Stimulated activated CD4-positive, alpha-beta T cell treated with anti-CD3 and anti-CD28 coated beads, Interleukin-4, amount 100 ng/mL, for 1 hour (primary cell): ENCODE results near the gene SKI.

Source experiments
- DNase-seq: peaks from one replicate; pipeline ENCODE4 v3.0.0-alpha.2; 2020

The SKI gene

GRCh38 chr1:2228157-2228594, at the start of gene SKI:
Gene SKI, plus strand, starts transcription at chr1:2228319. Its CDS starts 448 bp downstream, at chr1:2228767.
- DNase-seq = no peak

GRCh38 chr1:2178875-2179274, 49.2 kb upstream of the SKI start:
- no peak for DNase-seq

GRCh38 chr1:2179283-2180013, 48.7 kb upstream of the SKI start:
- DNase-seq = no peak

- no peak for DNase-seq
These were observed 47.5 kb upstream of the SKI start for GRCh38 chr1:2180297-2181245.

- DNase-seq = no peak
These were observed 46.8 kb upstream of the SKI start for GRCh38 chr1:2181271-2181670.

- DNase-seq = no peak
These were observed 46.4 kb upstream of the SKI start for GRCh38 chr1:2181752-2182151.

- DNase-seq = no peak
These were observed 45.7 kb upstream of the SKI start for GRCh38 chr1:2182376-2182775.

- DNase-seq = no peak
These were observed 44.2 kb upstream of the SKI start for GRCh38 chr1:2183937-2184334.

GRCh38 chr1:2184531-2184930, 43.6 kb upstream of the SKI start:
- DNase-seq = no peak

GRCh38 chr1:2184934-2185333, 43.2 kb upstream of the SKI start:
- DNase-seq = no peak

- DNase-seq = no peak
These were observed 42.0 kb upstream of the SKI start for GRCh38 chr1:2185880-2186855.

- no peak for DNase-seq
These were observed 41.2 kb upstream of the SKI start for GRCh38 chr1:2186901-2187300.

- no peak for DNase-seq
These were observed 40.5 kb upstream of the SKI start for GRCh38 chr1:2187619-2188018.

- DNase-seq = no peak
These were observed 39.8 kb upstream of the SKI start for GRCh38 chr1:2188336-2188735.

GRCh38 chr1:2189459-2190425, 38.4 kb upstream of the SKI start:
- DNase-seq = peak; percentile 89

GRCh38 chr1:2190491-2190976, 37.6 kb upstream of the SKI start:
- DNase-seq = no peak

- DNase-seq = no peak
These were observed 35.8 kb upstream of the SKI start for GRCh38 chr1:2192031-2192995.

- DNase-seq = no peak
These were observed 34.4 kb upstream of the SKI start for GRCh38 chr1:2193514-2194281.

GRCh38 chr1:2194319-2194897, 33.7 kb upstream of the SKI start, which contains the start of gene FAAP20:
Gene FAAP20, minus strand, starts transcription at chr1:2194772. Its CDS starts 23 bp downstream, at chr1:2194749.
- DNase-seq = peak; percentile 68
